Testis (tissue), 2 donors: ENCODE data around the gene RNF44.

Experiments
- CTCF ChIP-seq, 3 experiments: fragments of 450-650 bp in 2 of 3; fragments of 200-600 bp in 1 of 3; sonication (generic) in 1 of 3; IDR thresholded peaks; one replicate each; pipeline ENCODE4 v1.5.1; 2016 to 2019; ENCODE audit warnings: antibody characterized with exemption in 3 of 3, mild to moderate bottlenecking in 2 of 3, moderate library complexity in 1 of 3
- POLR2A ChIP-seq: fragments of 450-650 bp; IDR thresholded peaks from one replicate; pipeline ENCODE4 v1.6.1; 2017; ENCODE audit warnings: antibody characterized with exemption, mild to moderate bottlenecking, moderate library complexity

DNA sequence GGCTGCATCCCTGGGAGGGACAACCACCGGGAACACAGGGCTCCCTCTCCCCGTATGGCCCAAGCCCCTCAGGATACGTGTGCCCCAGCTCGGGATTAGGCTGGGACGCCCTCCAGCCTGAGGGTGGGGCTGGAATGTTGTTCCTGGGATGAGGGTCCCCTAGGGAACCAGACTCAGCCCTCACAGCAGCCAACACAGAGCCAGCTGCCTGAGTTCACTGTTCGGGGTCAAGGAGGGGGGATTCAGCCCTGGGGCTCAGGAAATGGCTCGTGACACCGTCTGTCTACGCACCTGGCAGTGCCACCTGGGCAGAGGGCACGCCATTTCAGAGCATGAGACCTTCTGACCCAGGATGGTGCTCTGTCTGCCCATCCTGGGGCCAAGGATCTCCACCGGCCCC is 8.9 kb downstream of the RNF44 start:
- TF ChIP-seq CTCF (IDR thresholded peaks at IDR 0.05), result no peak
- no peak for TF ChIP-seq POLR2A
